Endothelial cell of umbilical vein (primary cell): ENCODE data around the gene KCNN3. TPM values are rescaled to one million over a fixed set of nuclear protein-coding genes. Genes with fewer than 3 reads are reported as not detected.

Experiments
- BruUV-seq: library from RNA; stranded (reverse); fragments of 400-500 nt; replicated peaks from 2 replicates; lab custom pipeline; 2021; lab: Mats Ljungman, UMichigan
- CTCF ChIA-PET: fragments of 300-600, 350-600 bp; sonication (Branson Sonifier 250); formaldehyde crosslinking; loops from one replicate; lab custom pipeline; 2021; ENCODE audit warnings: antibody characterized with exemption, inconsistent platforms; lab: Charles Lee
- POLR2A ChIA-PET: fragments of 300-600, 350-600 bp; sonication (Branson Sonifier 250); formaldehyde crosslinking; loops from one replicate; lab custom pipeline; 2021; ENCODE audit warnings: antibody characterized with exemption, inconsistent platforms; lab: Charles Lee
- DNase-seq: peaks from one replicate; pipeline ENCODE4 v3.0.0-alpha.2; 2011; ENCODE audit warnings: low read depth, low spot score
- FAIRE-seq: peaks from 2 replicates; lab custom pipeline; 2011; peaks lifted over from hg19 to GRCh38; lab: Jason Lieb, UNC
- H2AFZ ChIP-seq: 2 replicates; pipeline ENCODE4 v1.6.0; 2012; ENCODE audit warnings: low read depth, low read length, control low read depth, inconsistent platforms
- H3K27ac ChIP-seq: 2 replicates; pipeline ENCODE4 v1.5.1; 2011; ENCODE audit warnings: low read depth, mild to moderate bottlenecking, control low read depth, low read length, moderate library complexity; ENCODE audit not compliant: insufficient read depth
- H3K27me3 ChIP-seq, 2 experiments: 2 replicates each; pipeline versions ENCODE4 v1.6.0 to v1.6.1; 2011; ENCODE audit warnings: low read length in 2 of 2, mixed read lengths in 1 of 2; ENCODE audit not compliant: control insufficient read depth in 2 of 2, insufficient read depth in 2 of 2
- H3K36me3 ChIP-seq, 2 experiments: 2 replicates in 1 of 2; 3 replicates in 1 of 2; pipeline ENCODE4 v1.5.1; 2011; ENCODE audit warnings: low read length in 2 of 2, mild to moderate bottlenecking in 1 of 2, moderate library complexity in 1 of 2; ENCODE audit not compliant: control insufficient read depth in 2 of 2, insufficient read depth in 2 of 2; ENCODE audit errors: extremely low read depth in 1 of 2
- H3K4me1 ChIP-seq: 3 replicates; pipeline ENCODE4 v1.5.1; 2011; ENCODE audit warnings: mild to moderate bottlenecking, low read length; ENCODE audit not compliant: control insufficient read depth, insufficient read depth; ENCODE audit errors: extremely low read depth
- H3K4me2 ChIP-seq: 2 replicates; pipeline ENCODE4 v1.6.1; 2011; ENCODE audit warnings: low read length, control low read depth, mixed read lengths; ENCODE audit not compliant: insufficient read depth
- H3K4me3 ChIP-seq, 3 experiments: fragments of 200-600 bp in 1 of 3; sonication (generic), shearing (Covaris generic) in 1 of 3; replicated peaks in 1 of 3; 2 replicates each; pipeline ENCODE4 v1.5.1; 2011 to 2016; ENCODE audit warnings: control low read depth in 3 of 3, low read length in 3 of 3, mild to moderate bottlenecking in 2 of 3, inconsistent platforms in 1 of 3, low read depth in 1 of 3, moderate library complexity in 1 of 3; ENCODE audit not compliant: insufficient read depth in 1 of 3
- H3K79me2 ChIP-seq: 2 replicates; pipeline ENCODE4 v1.6.0; 2012; ENCODE audit warnings: low read length, inconsistent platforms; ENCODE audit not compliant: control insufficient read depth, insufficient read depth
- H3K9ac ChIP-seq: replicated peaks from 2 replicates; pipeline ENCODE3; 2011; ENCODE audit warnings: low read length, control low read depth; ENCODE audit not compliant: insufficient read depth; ENCODE audit errors: extremely low read depth
- H3K9me1 ChIP-seq: replicated peaks from 3 replicates; pipeline ENCODE4 v1.6.0; 2011; ENCODE audit warnings: mild to moderate bottlenecking, low read length; ENCODE audit not compliant: control insufficient read depth, insufficient read depth; ENCODE audit errors: extremely low read depth
- H3K9me3 ChIP-seq: replicated peaks from 2 replicates; pipeline ENCODE4 v1.5.1; 2012; ENCODE audit warnings: low read length, inconsistent platforms; ENCODE audit not compliant: control insufficient read depth, insufficient read depth
- H4K20me1 ChIP-seq: replicated peaks from 2 replicates; pipeline ENCODE3; 2011; ENCODE audit warnings: mild to moderate bottlenecking, low read length; ENCODE audit not compliant: control insufficient read depth, insufficient read depth; ENCODE audit errors: extremely low read depth
- CTCF ChIP-seq, 2 donors: IDR thresholded peaks; 1 replicate in 1 of 2; 2 replicates in 1 of 2; pipeline ENCODE4 v1.5.1; 2011; ENCODE audit warnings: low read length in 2 of 2, mild to moderate bottlenecking in 2 of 2, moderate library complexity in 2 of 2, control low read depth in 1 of 2, inconsistent platforms in 1 of 2, low read depth in 1 of 2; ENCODE audit not compliant: insufficient read depth in 1 of 2; ENCODE audit errors: extremely low read depth in 1 of 2
- EZH2 ChIP-seq: IDR thresholded peaks from 2 replicates; pipeline ENCODE4 v1.6.1; 2012; ENCODE audit warnings: borderline replicate concordance, low read depth, mild to moderate bottlenecking, moderate library complexity, low read length, inconsistent platforms; ENCODE audit not compliant: severe bottlenecking
- FOS ChIP-seq: IDR thresholded peaks from 2 replicates; pipeline ENCODE4 v1.6.1; 2011; ENCODE audit warnings: mild to moderate bottlenecking, low read length, moderate library complexity, borderline replicate concordance; ENCODE audit not compliant: insufficient read depth
- GATA2 ChIP-seq: IDR thresholded peaks from 2 replicates; pipeline ENCODE4 v1.7.0; 2011; ENCODE audit warnings: low read depth, mild to moderate bottlenecking, moderate library complexity, mixed read lengths, low read length; ENCODE audit not compliant: insufficient read length, insufficient read depth
- JUN ChIP-seq: IDR thresholded peaks from 2 replicates; pipeline ENCODE4 v1.6.1; 2011; ENCODE audit warnings: borderline replicate concordance, low read depth; ENCODE audit not compliant: insufficient read length, insufficient read depth
- MAX ChIP-seq: IDR thresholded peaks from 2 replicates; pipeline ENCODE4 v1.6.1; 2011; ENCODE audit not compliant: insufficient read depth, insufficient read length
- MYC ChIP-seq: IDR thresholded peaks from one replicate; pipeline ENCODE4 v1.6.1; 2011; ENCODE audit warnings: mild to moderate bottlenecking, low read depth, low read length
- POLR2A ChIP-seq: IDR thresholded peaks from 2 replicates; pipeline ENCODE4 v1.6.1; 2012; ENCODE audit warnings: low read depth, mild to moderate bottlenecking, control low read depth, low read length
- POLR2AphosphoS5 ChIP-seq: IDR thresholded peaks from 2 replicates; pipeline ENCODE4 v1.6.1; 2012; ENCODE audit warnings: low read depth, mild to moderate bottlenecking, control low read depth, low read length, moderate library complexity; ENCODE audit not compliant: insufficient read depth
- dilution Hi-C: fragments of 300-500 bp; cut with MboI; formaldehyde crosslinking; loops from one replicate; pipeline ENCODE4 v1.15.0; 2019; ENCODE audit warnings: low sequenced_read_pairs; ENCODE audit not compliant: extremely low pct_ligation_motif_present
- intact Hi-C: fragments of 100-400 bp; cut with micrococcal nuclease; formaldehyde crosslinking; loops from one replicate; pipeline ENCODE4 v1.10.0; 2022
- polyA plus RNA-seq, 4 experiments: library from polyadenylated mRNA; depleted of rRNA in 3 of 4; stranded (reverse) in 3 of 4; unstranded in 1 of 4; fragments of >200 nt; gene quantifications; 2 replicates each; pipeline versions ENCODE4 v1.2.1 to v1.2.3, GENCODE V29; 2011 to 2012; ENCODE audit warnings: missing spikeins in 1 of 4
- total RNA-seq: library from RNA; stranded (reverse); gene quantifications from 2 replicates; pipeline ENCODE4 v1.2.3, GENCODE V29; 2021

Gene KCNN3
- total and polyA plus RNA-seq, 2 donors (not counting 3 experiments of a cell fraction or from before 2014, with no cell fraction given): 0.91 to 1.1 TPM

- peak overlapping the region; percentile 73 for H2AFZ ChIP-seq
- no peak for DNase-seq
- no TSS peak for BruUV-seq
Observed at GRCh38 chr1:154867841-154868605, 2.1 kb downstream of the KCNN3 start.

More at GRCh38 chr1:154867841-154868605, 2.1 kb downstream of the KCNN3 start:
- Histone ChIP-seq H3K4me2 (peak overlapping the region; percentile 59), H3K4me3 (peak overlapping the region in 2 of 3 experiments; percentile 41 to 44), H3K36me3 (no peaks in the 10 kb centered on the region), H3K9me1 (no peaks in the 10 kb centered on the region), H3K27me3 (peaks cover 20 to 24% of the 10 kb centered on the region in 2 experiments), H3K4me1 (peaks cover 26% of the 10 kb centered on the region), H3K27ac (no peak overlapping the region), H3K9me3 (no peaks in the 10 kb centered on the region), H3K9ac (no peak overlapping the region), H4K20me1 (no peaks in the 10 kb centered on the region), H3K79me2 (no peaks in the 10 kb centered on the region)
- ChIA-PET CTCF (interaction anchor here (0.8 to 4.1 kb wide), 9 partner anchors 8 to 308 kb away, joined by 3 to 27 read pairs (median 7); no protein-coding TSS in a partner anchor), POLR2A (no interaction called here)
- TF ChIP-seq GATA2 (no peak), POLR2A (no peak), POLR2AphosphoS5 (no peak), FOS (no peak), MYC (no peak), JUN (no peak), EZH2 (no peak), MAX (no peak), CTCF (IDR thresholded peaks at IDR 0.05; ENCODE audit: extremely low read depth in 1 of 2, insufficient read depth in 1 of 2, low read depth in 1 of 2, low read length in 2 of 2) (no peak)
- peak; percentile 38 for FAIRE-seq
- dilution Hi-C loops (no loop called here), intact Hi-C loops (no loop called here)
